Activated CD4-positive, alpha-beta memory T cell treated with anti-CD3 and anti-CD28 coated beads for 36 hours (primary cell): Measurements from ENCODE around the gene METTL3. TPM values are rescaled to one million over a fixed set of nuclear protein-coding genes. Genes with fewer than 3 reads are reported as not detected.
A peak's percentile ranks its signal among the peaks of the same experiment; 100 is the strongest.

Experiments used
- CTCF ChIA-PET: fragments of 350-600 bp; sonication (Branson Sonifier 250); formaldehyde crosslinking; loops from one replicate; lab custom pipeline; 2021; ENCODE audit warnings: antibody characterized with exemption, inconsistent platforms; lab: Charles Lee
- POLR2A ChIA-PET: fragments of 350-600 bp; sonication (Branson Sonifier 250); formaldehyde crosslinking; loops from one replicate; lab custom pipeline; 2021; ENCODE audit warnings: antibody characterized with exemption; lab: Charles Lee
- DNase-seq: peaks from one replicate; pipeline ENCODE4 v3.0.0-alpha.2; 2020
- H3K27ac Mint-ChIP-seq: one replicate; pipeline ENCODE4 v1.8.0; 2021; ENCODE audit warnings: mixed read lengths
- H3K27me3 Mint-ChIP-seq: one replicate; pipeline ENCODE4 v1.8.0; 2021; ENCODE audit warnings: mixed read lengths
- H3K36me3 Mint-ChIP-seq: one replicate; pipeline ENCODE4 v1.8.0; 2021; ENCODE audit warnings: mixed read lengths
- H3K4me1 Mint-ChIP-seq: one replicate; pipeline ENCODE4 v1.8.0; 2021; ENCODE audit warnings: low read depth, mixed read lengths
- H3K4me3 Mint-ChIP-seq: one replicate; pipeline ENCODE4 v1.8.0; 2021; ENCODE audit warnings: mild to moderate bottlenecking, mixed read lengths
- H3K9me3 Mint-ChIP-seq: one replicate; pipeline ENCODE4 v1.8.0; 2021; ENCODE audit warnings: mixed read lengths
- intact Hi-C: fragments of 100-400 bp; cut with micrococcal nuclease; formaldehyde crosslinking; loops from one replicate; pipeline ENCODE4 v1.15.1; 2023
- total RNA-seq, 2 experiments: library from RNA; stranded (reverse); gene quantifications; one replicate each; pipeline ENCODE4 v1.2.3, GENCODE V29; 2021

The METTL3 gene
- total RNA-seq, 2 experiments from 2014 or later = 64.1 TPM

GRCh38 chr14:21525962-21526671 lies 15.0 kb upstream of the METTL3 start, which contains the start of gene SALL2:
Gene SALL2, minus strand, starts transcription at chr14:21526346. Its CDS starts 219 bp downstream, at chr14:21526127.
- H3K27me3 Mint-ChIP-seq = no peaks in the 10 kb centered on the region
- H3K36me3 Mint-ChIP-seq = no peaks in the 10 kb centered on the region
- peaks cover 10% of the 10 kb centered on the region for H3K4me1 Mint-ChIP-seq
- peak; percentile 86 for DNase-seq
- POLR2A ChIA-PET = interaction anchor here (0.7 to 1.9 kb wide), 4 partner anchors 15 to 142 kb away, joined by 3 to 6 read pairs (median 3); partner anchors contain the start of gene METTL3
- intact Hi-C loops = loop anchor here (1.0 kb wide), 1 partner anchor 15 kb away; the partner anchor contains the start of gene METTL3
- H3K27ac Mint-ChIP-seq = no peak within 1 kb of the TSS
- peak within 1 kb of the TSS; percentile 77 for H3K4me3 Mint-ChIP-seq
- CTCF ChIA-PET = interaction anchor here (0.7 to 2.0 kb wide), 7 partner anchors 15 to 71 kb away, joined by 3 to 19 read pairs (median 5); partner anchors contain the start of genes CHD8 and METTL3
- H3K9me3 Mint-ChIP-seq = no peaks in the 10 kb centered on the region

GRCh38 chr14:21525571-21525961 lies 14.4 kb upstream of the METTL3 start:
- intact Hi-C loops = no loop called here
- no peaks in the 10 kb centered on the region for H3K27me3 Mint-ChIP-seq
- no peaks in the 10 kb centered on the region for H3K9me3 Mint-ChIP-seq
- peak; percentile 18 for DNase-seq
- H3K4me3 Mint-ChIP-seq = peak overlapping the region; percentile 77
- ChIA-PET POLR2A (interaction anchor here (0.7 to 1.9 kb wide), 4 partner anchors 15 to 141 kb away, joined by 3 to 6 read pairs (median 3); partner anchors contain the start of gene METTL3), CTCF (interaction anchor here (0.6 to 2.0 kb wide), 6 partner anchors 14 to 1662 kb away, joined by 3 to 19 read pairs (median 6); partner anchors contain the start of genes CHD8 and METTL3)
- H3K36me3 Mint-ChIP-seq = no peaks in the 10 kb centered on the region
- H3K27ac Mint-ChIP-seq = no peak overlapping the region
- peaks cover 10% of the 10 kb centered on the region for H3K4me1 Mint-ChIP-seq

- H3K4me1 Mint-ChIP-seq = peaks cover 10% of the 10 kb centered on the region
- DNase-seq = no peak
- no peaks in the 10 kb centered on the region for H3K36me3 Mint-ChIP-seq
- POLR2A ChIA-PET = interaction anchor here (1.6 to 1.9 kb wide), 2 partner anchors 14 to 22 kb away, joined by 3 to 6 read pairs; partner anchors contain the start of gene METTL3
- H3K9me3 Mint-ChIP-seq = no peaks in the 10 kb centered on the region
- H3K4me3 Mint-ChIP-seq = peak overlapping the region; percentile 77
- H3K27ac Mint-ChIP-seq = no peak overlapping the region
- intact Hi-C loops = no loop called here
- no peaks in the 10 kb centered on the region for H3K27me3 Mint-ChIP-seq
- CTCF ChIA-PET = interaction anchor here (0.6 to 2.0 kb wide), 4 partner anchors 9 to 1663 kb away, joined by 3 to 19 read pairs (median 3); no protein-coding TSS in a partner anchor
Measured at GRCh38 chr14:21524575-21525490, 13.7 kb upstream of the METTL3 start.

GRCh38 chr14:21523203-21523602 lies 12.1 kb upstream of the METTL3 start:
- H3K27ac Mint-ChIP-seq = no peak overlapping the region
- H3K4me1 Mint-ChIP-seq = peaks cover 10% of the 10 kb centered on the region
- intact Hi-C loops = no loop called here
- H3K4me3 Mint-ChIP-seq = no peak overlapping the region
- H3K36me3 Mint-ChIP-seq = no peaks in the 10 kb centered on the region
- no peaks in the 10 kb centered on the region for H3K27me3 Mint-ChIP-seq
- ChIA-PET CTCF (interaction anchor here (1.0 to 1.6 kb wide), 2 partner anchors 25 to 46 kb away, joined by 3 to 10 read pairs; partner anchors contain the start of gene TOX4), POLR2A (no interaction called here)
- no peaks in the 10 kb centered on the region for H3K9me3 Mint-ChIP-seq
- DNase-seq = no peak

- no peak for DNase-seq
- ChIA-PET CTCF (no interaction called here), POLR2A (interaction anchor here (0.7 kb wide), 1 partner anchor 11 kb away, joined by 3 read pairs; the partner anchor contains the start of gene METTL3)
- no peak overlapping the region for H3K27ac Mint-ChIP-seq
- intact Hi-C loops = no loop called here
- H3K36me3 Mint-ChIP-seq = no peaks in the 10 kb centered on the region
- H3K27me3 Mint-ChIP-seq = no peaks in the 10 kb centered on the region
- H3K9me3 Mint-ChIP-seq = no peaks in the 10 kb centered on the region
- peaks cover 4% of the 10 kb centered on the region for H3K4me1 Mint-ChIP-seq
- no peak overlapping the region for H3K4me3 Mint-ChIP-seq
Measured at GRCh38 chr14:21521501-21521900, 10.4 kb upstream of the METTL3 start.

GRCh38 chr14:21520767-21521166 lies 9.6 kb upstream of the METTL3 start:
- intact Hi-C loops = no loop called here
- POLR2A ChIA-PET = interaction anchor here (0.7 kb wide), 1 partner anchor 10 kb away, joined by 3 read pairs; the partner anchor contains the start of gene METTL3
- Mint-ChIP-seq H3K4me1 (peaks cover 4% of the 10 kb centered on the region), H3K4me3 (no peak overlapping the region), H3K9me3 (no peaks in the 10 kb centered on the region), H3K27ac (no peak overlapping the region), H3K36me3 (no peaks in the 10 kb centered on the region), H3K27me3 (no peaks in the 10 kb centered on the region)
- CTCF ChIA-PET = no interaction called here
- DNase-seq = no peak

- intact Hi-C loops = no loop called here
- Mint-ChIP-seq H3K9me3 (no peaks in the 10 kb centered on the region), H3K4me1 (no peaks in the 10 kb centered on the region), H3K27me3 (no peaks in the 10 kb centered on the region), H3K36me3 (no peaks in the 10 kb centered on the region), H3K4me3 (no peak overlapping the region), H3K27ac (no peak overlapping the region)
- CTCF ChIA-PET = no interaction called here
- DNase-seq = no peak
- POLR2A ChIA-PET = no interaction called here
Measured at GRCh38 chr14:21518725-21519124, 7.6 kb upstream of the METTL3 start.

- ChIA-PET POLR2A (no interaction called here), CTCF (interaction anchor here (1.8 kb wide), 1 partner anchor 16 kb away, joined by 9 read pairs; no protein-coding TSS in a partner anchor)
- H3K27ac Mint-ChIP-seq = no peak overlapping the region
- no peak overlapping the region for H3K4me3 Mint-ChIP-seq
- no peaks in the 10 kb centered on the region for H3K9me3 Mint-ChIP-seq
- DNase-seq = no peak
- no peaks in the 10 kb centered on the region for H3K27me3 Mint-ChIP-seq
- H3K36me3 Mint-ChIP-seq = peaks cover 11% of the 10 kb centered on the region
- intact Hi-C loops = loop anchor here (5.0 kb wide), 1 partner anchor 43 kb away; no protein-coding TSS in a partner anchor
- H3K4me1 Mint-ChIP-seq = peaks cover 17% of the 10 kb centered on the region
Measured at GRCh38 chr14:21514341-21514740, 3.2 kb upstream of the METTL3 start.

GRCh38 chr14:21509432-21510143 lies 1.6 kb downstream of the METTL3 start:
- peak overlapping the region; percentile 96 for H3K27ac Mint-ChIP-seq
- H3K4me1 Mint-ChIP-seq = peaks cover 50% of the 10 kb centered on the region
- no peaks in the 10 kb centered on the region for H3K9me3 Mint-ChIP-seq
- peak overlapping the region; percentile 99 for H3K4me3 Mint-ChIP-seq
- H3K27me3 Mint-ChIP-seq = no peaks in the 10 kb centered on the region
- intact Hi-C loops = loop anchor here (1.0 to 5.0 kb wide), 5 partner anchors 48 to 1525 kb away; partner anchors contain the start of genes HNRNPC and PSMB5
- ChIA-PET CTCF (interaction anchor here (1.9 to 4.0 kb wide), 3 partner anchors 10 to 54 kb away, joined by 11 to 54 read pairs (median 18); partner anchors contain the start of genes CHD8, RAB2B and TOX4), POLR2A (interaction anchor here (0.9 to 1.9 kb wide), 3 partner anchors 12 to 55 kb away, joined by 3 to 6 read pairs (median 3); partner anchors contain the start of gene SALL2)
- peaks cover 23% of the 10 kb centered on the region for H3K36me3 Mint-ChIP-seq
- DNase-seq = no peak

GRCh38 chr14:21506557-21506956 lies 4.6 kb downstream of the METTL3 start:
- Mint-ChIP-seq H3K27me3 (no peaks in the 10 kb centered on the region), H3K9me3 (no peaks in the 10 kb centered on the region), H3K36me3 (peaks cover 33% of the 10 kb centered on the region), H3K4me3 (no peak overlapping the region), H3K4me1 (peaks cover 51% of the 10 kb centered on the region), H3K27ac (no peak overlapping the region)
- intact Hi-C loops = no loop called here
- ChIA-PET CTCF (no interaction called here), POLR2A (no interaction called here)
- no peak for DNase-seq
